Body of pancreas (tissue), 4 donors: Measurements from ENCODE around the gene PDLIM7. TPM values are rescaled to one million over a fixed set of nuclear protein-coding genes. Genes with fewer than 3 reads are reported as not detected.

ENCODE experiments used
- ATAC-seq: fragments of 150-250 bp; one replicate; pipeline ENCODE4 v1.9.1; 2016
- DNase-seq, 4 donors: peaks; one replicate each; pipeline ENCODE4 v3.0.0-alpha.2; 2019
- H3K27ac ChIP-seq, 4 donors: fragments of 200-600 bp; sonication (generic); 1 replicate in 3 of 4; 2 replicates in 1 of 4; pipeline versions ENCODE4 v1.5.1 to v1.6.1; 2016 to 2019; ENCODE audit warnings: mild to moderate bottlenecking in 1 of 4, mixed read lengths in 1 of 4, moderate library complexity in 1 of 4
- H3K27me3 ChIP-seq, 2 donors: fragments of 200-600 bp; sonication (generic); one replicate each; pipeline ENCODE4 v1.6.0; 2016; ENCODE audit warnings: mild to moderate bottlenecking in 1 of 2
- H3K36me3 ChIP-seq, 2 donors: fragments of 200-600 bp; sonication (generic); replicated peaks in 1 of 2; 2 replicates each; pipeline ENCODE4 v1.5.1; 2016; ENCODE audit warnings: low read depth in 2 of 2; ENCODE audit not compliant: insufficient read depth in 1 of 2
- H3K4me1 ChIP-seq: fragments of 200-600 bp; sonication (generic); one replicate; pipeline ENCODE4 v1.6.0; 2016
- H3K4me3 ChIP-seq, 2 donors: fragments of 200-600 bp; sonication (generic); 1 replicate in 1 of 2; 2 replicates in 1 of 2; pipeline ENCODE4 v1.5.1; 2016 to 2019
- H3K9me3 ChIP-seq, 3 donors: fragments of 200-600 bp; sonication (generic); 1 replicate in 2 of 3; 2 replicates in 1 of 3; pipeline ENCODE4 v1.5.1; 2016
- POLR2A ChIP-seq, 3 donors: fragments of 450-650 bp; IDR thresholded peaks; one replicate each; pipeline ENCODE4 v1.6.1; 2016; ENCODE audit warnings: antibody characterized with exemption in 3 of 3, mild to moderate bottlenecking in 2 of 3
- WGBS, 2 donors: methylation state at CpG; one replicate each; pipeline ENCODE4 v1.1.5; 2017; 5-methylcytosine and 5-hydroxymethylcytosine counted together
- intact Hi-C: fragments of 100-400 bp; cut with DNase I; formaldehyde crosslinking; loops from one replicate; pipeline ENCODE4 v1.15.1; 2023
- total RNA-seq, 2 donors: library from RNA; depleted of rRNA; stranded (reverse); fragments of >200 nt; gene quantifications; one replicate each; pipeline ENCODE4 v1.1.0, GENCODE V29; 2016
- TF ChIP-seq, protein P1 (sequence below), 7 experiments: fragments of 450-650 bp in 4 of 7; fragments of 200-600 bp in 3 of 7; sonication (generic) in 3 of 7; IDR thresholded peaks; one replicate each; pipeline ENCODE4 v1.5.1; 2016 to 2019; ENCODE audit warnings: antibody characterized with exemption in 7 of 7

PDLIM7 gene
- total RNA-seq, 2 donors from 2014 or later = 7.3 to 15.8 TPM

GRCh38 chr5:177526191-177526590 is 28.8 kb upstream of the PDLIM7 start:
- Histone ChIP-seq H3K27ac (no peak overlapping the region), H3K27me3 (no peaks in the 10 kb centered on the region), H3K4me3 (no peak overlapping the region), H3K4me1 (no peaks in the 10 kb centered on the region), H3K9me3 (no peaks in the 10 kb centered on the region), H3K36me3 (peaks cover 0 to 26% of the 10 kb centered on the region in 2 donors)
- 83 to 90% methylated on average over 2 to 4 of the region's 4 CpGs for WGBS, 2 donors
- TF ChIP-seq, protein P1, sequence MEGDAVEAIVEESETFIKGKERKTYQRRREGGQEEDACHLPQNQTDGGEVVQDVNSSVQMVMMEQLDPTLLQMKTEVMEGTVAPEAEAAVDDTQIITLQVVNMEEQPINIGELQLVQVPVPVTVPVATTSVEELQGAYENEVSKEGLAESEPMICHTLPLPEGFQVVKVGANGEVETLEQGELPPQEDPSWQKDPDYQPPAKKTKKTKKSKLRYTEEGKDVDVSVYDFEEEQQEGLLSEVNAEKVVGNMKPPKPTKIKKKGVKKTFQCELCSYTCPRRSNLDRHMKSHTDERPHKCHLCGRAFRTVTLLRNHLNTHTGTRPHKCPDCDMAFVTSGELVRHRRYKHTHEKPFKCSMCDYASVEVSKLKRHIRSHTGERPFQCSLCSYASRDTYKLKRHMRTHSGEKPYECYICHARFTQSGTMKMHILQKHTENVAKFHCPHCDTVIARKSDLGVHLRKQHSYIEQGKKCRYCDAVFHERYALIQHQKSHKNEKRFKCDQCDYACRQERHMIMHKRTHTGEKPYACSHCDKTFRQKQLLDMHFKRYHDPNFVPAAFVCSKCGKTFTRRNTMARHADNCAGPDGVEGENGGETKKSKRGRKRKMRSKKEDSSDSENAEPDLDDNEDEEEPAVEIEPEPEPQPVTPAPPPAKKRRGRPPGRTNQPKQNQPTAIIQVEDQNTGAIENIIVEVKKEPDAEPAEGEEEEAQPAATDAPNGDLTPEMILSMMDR (IDR thresholded peaks at IDR 0.05) = no peak
- no peak for TF ChIP-seq POLR2A (IDR thresholded peaks at IDR 0.05)
- intact Hi-C loops = no loop called here
- no peak for ATAC-seq
- no peak for DNase-seq

DNA sequence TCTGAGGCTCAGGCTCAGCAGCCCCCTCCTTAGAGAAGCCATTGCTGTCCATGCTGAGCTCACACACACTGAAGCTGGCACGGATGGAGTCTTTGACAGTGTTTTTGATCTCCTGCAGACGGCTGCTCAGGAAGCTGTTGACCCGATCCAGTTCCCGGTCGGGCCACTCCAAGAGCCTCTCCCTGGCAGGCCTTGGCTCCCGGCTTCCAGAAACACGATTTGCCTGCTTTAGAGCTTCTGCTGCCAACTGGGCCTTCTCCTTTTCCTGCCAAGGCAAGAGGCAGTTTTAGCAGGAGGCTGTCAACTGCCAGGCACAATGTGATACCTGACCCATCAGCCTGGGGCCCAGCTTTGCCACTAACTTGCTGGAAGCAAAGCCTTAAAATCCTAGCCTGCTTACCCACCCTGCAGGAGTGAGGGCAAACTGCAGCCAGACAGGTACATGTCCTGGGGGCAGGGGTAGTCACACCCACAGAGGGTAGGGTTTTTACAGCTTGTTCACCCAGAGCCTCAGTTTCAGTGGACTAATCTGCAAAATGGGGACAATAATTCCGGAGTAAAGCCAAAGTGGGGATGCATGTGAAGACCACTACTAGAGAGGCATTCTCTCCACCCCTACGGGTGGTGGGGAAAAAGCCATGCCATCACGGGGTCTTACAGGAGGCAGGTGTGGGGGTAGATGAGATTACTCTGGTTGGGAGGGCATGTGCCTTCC is 27.7 kb upstream of the PDLIM7 start:
- Histone ChIP-seq H3K9me3 (no peaks in the 10 kb centered on the region), H3K4me3 (no peak overlapping the region), H3K36me3 (peaks cover 0 to 26% of the 10 kb centered on the region in 2 donors), H3K4me1 (no peaks in the 10 kb centered on the region), H3K27me3 (no peaks in the 10 kb centered on the region), H3K27ac (no peak overlapping the region)
- 90 to 99% methylated on average over 8 to 10 of the region's 10 CpGs for WGBS, 2 donors
- no peak for ATAC-seq
- no peak for DNase-seq
- TF ChIP-seq, protein P1 (IDR thresholded peaks at IDR 0.05) = no peak
- no peak for TF ChIP-seq POLR2A (IDR thresholded peaks at IDR 0.05)
- intact Hi-C loops = no loop called here

DNA sequence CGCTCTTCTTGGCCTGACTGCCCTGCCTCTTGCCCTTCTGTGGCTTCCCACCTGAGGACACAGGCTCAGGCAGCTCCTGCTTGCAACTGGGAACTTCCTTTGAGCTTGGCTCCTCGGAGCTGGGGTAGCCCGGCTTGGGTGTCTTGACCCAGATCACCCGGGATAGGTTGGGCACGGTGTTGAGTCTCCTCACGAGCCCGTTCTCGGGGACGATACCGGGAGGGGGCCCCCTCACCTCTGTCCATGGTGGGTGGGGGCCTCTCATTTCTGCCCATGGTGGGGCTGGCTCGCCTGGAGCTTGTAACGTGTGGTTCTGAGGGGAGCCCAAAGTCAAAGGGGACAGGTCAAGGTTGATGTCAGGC is 27.1 kb upstream of the PDLIM7 start:
- DNase-seq (no peak), ATAC-seq (no peak)
- WGBS, 2 donors = 90 to 100% methylated on average over 1 to 12 of the region's 12 CpGs
- H3K4me3 ChIP-seq = no peak overlapping the region
- H3K27me3 ChIP-seq = no peaks in the 10 kb centered on the region
- no peak overlapping the region for H3K27ac ChIP-seq
- intact Hi-C loops = no loop called here
- no peaks in the 10 kb centered on the region for H3K4me1 ChIP-seq
- no peak for TF ChIP-seq POLR2A (IDR thresholded peaks at IDR 0.05)
- TF ChIP-seq, protein P1 (IDR thresholded peaks at IDR 0.05) = no peak
- no peaks in the 10 kb centered on the region for H3K9me3 ChIP-seq
- peaks cover 0 to 22% of the 10 kb centered on the region in 2 donors for H3K36me3 ChIP-seq

- H3K36me3 ChIP-seq = peaks cover 0 to 22% of the 10 kb centered on the region in 2 donors
Observed at GRCh38 chr5:177523711-177524538, 26.5 kb upstream of the PDLIM7 start.

More at GRCh38 chr5:177523711-177524538, 26.5 kb upstream of the PDLIM7 start:
- intact Hi-C loops = no loop called here
- Histone ChIP-seq H3K4me3 (no peak overlapping the region), H3K27ac (no peak overlapping the region), H3K27me3 (no peaks in the 10 kb centered on the region), H3K4me1 (peaks cover 5% of the 10 kb centered on the region), H3K9me3 (no peaks in the 10 kb centered on the region)
- WGBS, 2 donors = 90 to 95% methylated on average over 8 to 19 of the region's 19 CpGs
- TF ChIP-seq POLR2A (IDR thresholded peaks at IDR 0.05) = no peak
- TF ChIP-seq, protein P1 (IDR thresholded peaks at IDR 0.05) = no peak
- DNase-seq = no peak
- no peak for ATAC-seq
